GM23338 (cell line): Measurements from ENCODE around the gene TNFRSF8. TPM values are rescaled to one million over a fixed set of nuclear protein-coding genes. Genes with fewer than 3 reads are reported as not detected.

ENCODE experiments used
- ATAC-seq: fragments of 200-7000 bp; cut with Tn5 transposase; 3 replicates; pipeline ENCODE4 v1.9.1; 2020
- DNase-seq: peaks from one replicate; pipeline ENCODE4 v3.0.0-alpha.2; 2015; ENCODE audit warnings: low spot score
- H2AFZ ChIP-seq: fragments of 200-600 bp; sonication (generic); 2 replicates; pipeline ENCODE4 v1.8.0; 2016; ENCODE audit warnings: antibody characterized with exemption, mild to moderate bottlenecking, moderate library complexity
- H3F3A ChIP-seq: fragments of 200-600 bp; sonication (generic); replicated peaks from 2 replicates; pipeline ENCODE4 v1.8.0; 2017; ENCODE audit warnings: antibody characterized with exemption, mixed run types, low read depth
- H3K27ac ChIP-seq: fragments of 200-600 bp; sonication (generic); 2 replicates; pipeline ENCODE4 v1.6.1; 2016; ENCODE audit warnings: low read depth
- H3K27me3 ChIP-seq: fragments of 200-600 bp; sonication (generic); 2 replicates; pipeline ENCODE4 v1.8.0; 2016; ENCODE audit warnings: mild to moderate bottlenecking, mixed run types, moderate library complexity; ENCODE audit not compliant: insufficient read depth
- H3K36me3 ChIP-seq: fragments of 200-600 bp; sonication (generic); 2 replicates; pipeline ENCODE4 v1.8.0; 2016; ENCODE audit warnings: mild to moderate bottlenecking; ENCODE audit not compliant: insufficient read depth
- H3K4me1 ChIP-seq: fragments of 200-600 bp; sonication (generic); 2 replicates; pipeline ENCODE4 v1.8.0; 2016; ENCODE audit warnings: mild to moderate bottlenecking, moderate library complexity; ENCODE audit not compliant: insufficient read depth
- H3K4me2 ChIP-seq: fragments of 200-600 bp; sonication (generic); 2 replicates; pipeline ENCODE4 v1.7.1; 2017; ENCODE audit warnings: mixed run types
- H3K4me3 ChIP-seq: fragments of 200-600 bp; sonication (generic); 2 replicates; pipeline ENCODE4 v1.6.1; 2016; ENCODE audit warnings: mixed run types
- H3K79me2 ChIP-seq: fragments of 200-600 bp; sonication (generic); replicated peaks from 2 replicates; pipeline ENCODE4 v1.8.0; 2017; ENCODE audit warnings: mild to moderate bottlenecking; ENCODE audit not compliant: insufficient read depth
- H3K9me2 ChIP-seq: fragments of 200-600 bp; sonication (generic); 2 replicates; pipeline ENCODE4 v1.8.0; 2017; ENCODE audit not compliant: insufficient read depth
- H4K20me1 ChIP-seq: fragments of 200-600 bp; sonication (generic); replicated peaks from 2 replicates; pipeline ENCODE4 v1.8.0; 2017; ENCODE audit warnings: mild to moderate bottlenecking; ENCODE audit not compliant: insufficient read depth
- H3K27ac Mint-ChIP-seq: 2 replicates; pipeline ENCODE4 v1.8.0; 2020; ENCODE audit warnings: inconsistent platforms, mild to moderate bottlenecking, moderate library complexity, mixed read lengths
- H3K27me3 Mint-ChIP-seq: 3 replicates; pipeline ENCODE4 v1.8.0; 2022; ENCODE audit warnings: low read depth, mild to moderate bottlenecking, moderate library complexity, mixed read lengths, inconsistent platforms; ENCODE audit not compliant: insufficient read depth, poor library complexity
- H3K36me3 Mint-ChIP-seq: 3 replicates; pipeline ENCODE4 v1.8.0; 2021; ENCODE audit warnings: low read depth, mild to moderate bottlenecking, inconsistent platforms, moderate library complexity, mixed read lengths
- H3K4me1 Mint-ChIP-seq: 3 replicates; pipeline ENCODE4 v1.8.0; 2020; ENCODE audit warnings: mild to moderate bottlenecking, inconsistent platforms, mixed read lengths
- H3K4me3 Mint-ChIP-seq: 3 replicates; pipeline ENCODE4 v1.8.0; 2021; ENCODE audit warnings: moderate library complexity, mild to moderate bottlenecking, inconsistent platforms, mixed read lengths
- H3K9me3 Mint-ChIP-seq: 3 replicates; pipeline ENCODE4 v1.8.0; 2020; ENCODE audit warnings: moderate library complexity, mild to moderate bottlenecking, inconsistent platforms, mixed read lengths
- CTCF ChIP-seq, 2 experiments: fragments of 200-600 bp in 1 of 2; sonication (generic) in 1 of 2; conservative IDR thresholded peaks; 2 replicates each; pipeline versions ENCODE4 v1.5.1 to v1.6.1; 2016 to 2017; ENCODE audit warnings: antibody characterized with exemption in 2 of 2, low read depth in 2 of 2, mild to moderate bottlenecking in 2 of 2, moderate library complexity in 1 of 2
- JUNB ChIP-seq: IDR thresholded peaks from one replicate; pipeline ENCODE4 v1.6.1; 2016; ENCODE audit warnings: antibody characterized with exemption; ENCODE audit not compliant: unreplicated experiment
- NANOG ChIP-seq: IDR thresholded peaks from 2 replicates; pipeline ENCODE4 v1.6.1; 2016; ENCODE audit warnings: antibody characterized with exemption, borderline replicate concordance
- ZNF462 ChIP-seq: fragments of 250-450 bp; sonication (Bioruptor Pico); IDR thresholded peaks from 2 replicates; pipeline ENCODE4 v1.5.0; 2020; ENCODE audit warnings: mild to moderate bottlenecking, moderate library complexity
- polyA plus RNA-seq: library from polyadenylated mRNA; unstranded; fragments of >200 nt; fragmentation: Nextera tagmentation; extraction: Ambion mirVana; gene quantifications from 2 replicates; pipeline ENCODE4 v1.2.1, GENCODE V29; 2016
- total RNA-seq: library from RNA; depleted of rRNA; stranded (reverse); fragments of >200 nt; shearing (Covaris generic); gene quantifications from 2 replicates; pipeline ENCODE4 v1.2.3, GENCODE V29; 2014

The TNFRSF8 gene
- total and polyA plus RNA-seq, 2 experiments from 2014 or later, result 11.7 to 28.2 TPM

- TF ChIP-seq ZNF462 (CRISPR knock-in tag) (no peak), NANOG (no peak)
Observed at GRCh38 chr1:12082988-12083387, 19.9 kb downstream of the TNFRSF8 start (continued).

GRCh38 chr1:12083766-12084165 is 20.7 kb downstream of the TNFRSF8 start:
- ATAC-seq, result no peak

More at GRCh38 chr1:12083766-12084165, 20.7 kb downstream of the TNFRSF8 start:
- Histone ChIP-seq H3K9me2 (no peaks in the 10 kb centered on the region), H3K4me2 (no peak overlapping the region), H3K4me1 (peaks cover 6% of the 10 kb centered on the region; the same call in 1 of the 2 replicates), H4K20me1 (no peaks in the 10 kb centered on the region; the same call in 1 of the 2 replicates), H3K36me3 (0 out of 2 replicates have a peak, but pooled peaks cover 4% of the 10 kb centered on the region), H3K4me3 (no peak overlapping the region), H3K27ac (no peak overlapping the region), H2AFZ (no peak overlapping the region), H3K27me3 (no peaks in the 10 kb centered on the region), H3F3A (peaks cover 6% of the 10 kb centered on the region; the same call in 1 of the 2 replicates), H3K79me2 (peaks cover 13% of the 10 kb centered on the region)
- peaks cover 12% of the 10 kb centered on the region for H3K9me3 Mint-ChIP-seq
- no peak overlapping the region for H3K27ac Mint-ChIP-seq
- no peak overlapping the region for H3K4me3 Mint-ChIP-seq
- no peak for TF ChIP-seq CTCF (conservative IDR thresholded peaks at IDR 0.05; ENCODE audit: low read depth in 2 of 2)
- TF ChIP-seq JUNB, result no peak
- peaks cover 11% of the 10 kb centered on the region; the same call in 2 of the 3 replicates for H3K4me1 Mint-ChIP-seq
- peaks cover 40% of the 10 kb centered on the region for H3K36me3 Mint-ChIP-seq
- DNase-seq, result no peak
- H3K27me3 Mint-ChIP-seq, result peaks cover 10% of the 10 kb centered on the region
